ENCODE measurements around the gene COG8. TPM values are rescaled to one million over a fixed set of nuclear protein-coding genes. Genes with fewer than 3 reads are reported as not detected.

The COG8 gene
- total RNA-seq, 1 experiment from 2014 or later: 41.9 TPM

GRCh38 chr16:69371564-69371963 lies 32.2 kb upstream of the COG8 start:
- Histone ChIP-seq H4K20me1 (ENCODE audit: insufficient read depth) (0 out of 2 replicates have a peak, but pooled peaks cover 4% of the 10 kb centered on the region), H2AFZ (no peak overlapping the region), H3K4me1 (replicated peaks; ENCODE audit: insufficient read depth) (no peaks in the 10 kb centered on the region), H3K27me3 (ENCODE audit: insufficient read depth, low read depth) (no peaks in the 10 kb centered on the region), H3F3A (ENCODE audit: insufficient read depth, low read depth) (no peaks in the 10 kb centered on the region), H3K9me2 (ENCODE audit: insufficient read depth) (no peaks in the 10 kb centered on the region), H3K9me3 (ENCODE audit: insufficient read depth, low read depth) (no peaks in the 10 kb centered on the region), H3K4me3 (no peak overlapping the region), H3K27ac (no peak overlapping the region), H3K4me2 (no peak overlapping the region), H3K79me2 (ENCODE audit: low read depth) (no peaks in the 10 kb centered on the region), H3K36me3 (ENCODE audit: low read depth) (peaks cover 13% of the 10 kb centered on the region)
- intact Hi-C loops (cut with micrococcal nuclease; ENCODE audit: unreplicated experiment): no loop called here
- no peak for DNase-seq
- BruUV-seq (replicated peaks): no TSS peak
- ChIA-PET POLR2A (ENCODE audit: unreplicated experiment) (no interaction called here), CTCF (interaction anchor here (0.7 kb wide), 1 partner anchor 353 kb away, joined by 6 read pairs; no protein-coding TSS in a partner anchor)
- TF ChIP-seq EZH2 (IDR thresholded peaks at IDR 0.05; ENCODE audit: low read depth) (no peak), CTCF (conservative IDR thresholded peaks at IDR 0.05) (no peak)

- Histone ChIP-seq H2AFZ (no peak overlapping the region), H3K4me3 (no peak overlapping the region), H3K9me3 (ENCODE audit: insufficient read depth, low read depth) (no peaks in the 10 kb centered on the region), H3K79me2 (ENCODE audit: low read depth) (no peaks in the 10 kb centered on the region), H4K20me1 (ENCODE audit: insufficient read depth) (peaks cover 4% of the 10 kb centered on the region; the same call in 1 of the 2 replicates), H3K27me3 (ENCODE audit: insufficient read depth, low read depth) (no peaks in the 10 kb centered on the region), H3K36me3 (ENCODE audit: low read depth) (peaks cover 21% of the 10 kb centered on the region), H3K4me1 (replicated peaks; ENCODE audit: insufficient read depth) (no peaks in the 10 kb centered on the region), H3K27ac (no peak overlapping the region), H3F3A (ENCODE audit: insufficient read depth, low read depth) (peaks cover 2% of the 10 kb centered on the region; the same call in 1 of the 2 replicates), H3K9me2 (ENCODE audit: insufficient read depth) (no peaks in the 10 kb centered on the region), H3K4me2 (no peak overlapping the region)
- POLR2A ChIA-PET (ENCODE audit: unreplicated experiment): no interaction called here
- intact Hi-C loops (cut with micrococcal nuclease; ENCODE audit: unreplicated experiment): no loop called here
- BruUV-seq (replicated peaks): no TSS peak
- no peak for DNase-seq
- CTCF ChIA-PET: no interaction called here
- TF ChIP-seq EZH2 (IDR thresholded peaks at IDR 0.05; ENCODE audit: low read depth): no peak
- no peak for TF ChIP-seq CTCF (conservative IDR thresholded peaks at IDR 0.05)
Measured at GRCh38 chr16:69368866-69369265, 29.5 kb upstream of the COG8 start.

- H3F3A ChIP-seq (ENCODE audit: insufficient read depth, low read depth): peaks cover 11% of the 10 kb centered on the region; the same call in 1 of the 2 replicates
- H3K79me2 ChIP-seq (ENCODE audit: low read depth): no peaks in the 10 kb centered on the region
- H2AFZ ChIP-seq: no peak overlapping the region
- H3K4me1 ChIP-seq (replicated peaks; ENCODE audit: insufficient read depth): no peaks in the 10 kb centered on the region
- peaks cover 21% of the 10 kb centered on the region for H3K36me3 ChIP-seq (ENCODE audit: low read depth)
- ChIA-PET POLR2A (ENCODE audit: unreplicated experiment) (no interaction called here), CTCF (no interaction called here)
- no peaks in the 10 kb centered on the region for H3K27me3 ChIP-seq (ENCODE audit: insufficient read depth, low read depth)
- intact Hi-C loops (cut with micrococcal nuclease; ENCODE audit: unreplicated experiment): no loop called here
- H3K4me3 ChIP-seq: no peak overlapping the region
- no peak for TF ChIP-seq CTCF (conservative IDR thresholded peaks at IDR 0.05)
- no TSS peak for BruUV-seq (replicated peaks)
- H4K20me1 ChIP-seq (ENCODE audit: insufficient read depth): no peaks in the 10 kb centered on the region; the same call in 1 of the 2 replicates
- H3K9me3 ChIP-seq (ENCODE audit: insufficient read depth, low read depth): no peaks in the 10 kb centered on the region
- H3K9me2 ChIP-seq (ENCODE audit: insufficient read depth): no peaks in the 10 kb centered on the region
- no peak for DNase-seq
- H3K27ac ChIP-seq: no peak overlapping the region
- no peak overlapping the region for H3K4me2 ChIP-seq
Measured at GRCh38 chr16:69367980-69368379, 28.6 kb upstream of the COG8 start.
